NCI-H2227 treated with DMSO at 0.1 percent for 48 hours (cell line): Measurements from ENCODE around the gene DNMT3A.
A peak's percentile ranks its signal among the peaks of the same experiment; 100 is the strongest.
"Not testable (repeated sequence)": the region's sequence is repeated elsewhere in the genome, so short reads cannot be mapped to it uniquely, and the experiment has no call there.

Experiments used
- DNase-seq: peaks from one replicate; lab custom pipeline; 2025; lab: John Stamatoyannopoulos, UW

The DNMT3A gene

DNA sequence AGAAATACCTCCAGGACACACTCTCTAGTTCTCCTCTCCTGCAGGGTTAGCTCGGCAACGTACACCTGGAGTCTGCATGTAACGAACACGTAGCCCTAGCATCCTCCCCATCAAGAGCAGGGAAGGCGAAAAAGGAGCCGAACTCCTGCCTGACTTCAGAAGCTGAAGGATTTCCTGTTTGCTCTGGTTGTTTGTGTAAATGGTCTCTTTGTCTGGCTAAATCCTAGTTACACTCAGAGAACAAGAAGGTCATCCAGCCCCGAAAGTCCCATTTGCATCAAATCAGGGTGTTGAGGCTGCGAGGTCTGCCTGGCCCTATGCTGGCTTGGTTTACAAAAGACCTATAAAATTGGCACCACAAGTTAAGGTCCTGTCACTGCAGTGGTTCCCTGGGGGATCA is 107.0 kb downstream of the DNMT3A start:
- DNase-seq = no peak

- no peak for DNase-seq
Measured at GRCh38 chr2:25233916-25234605, 107.7 kb downstream of the DNMT3A start.

- DNase-seq = no peak
Measured at GRCh38 chr2:25232248-25232825, 109.4 kb downstream of the DNMT3A start.

- DNase-seq = no peak
Measured at GRCh38 chr2:25230948-25231311, 110.8 kb downstream of the DNMT3A start.

GRCh38 chr2:25230198-25230947 is 111.4 kb downstream of the DNMT3A start:
- no peak for DNase-seq

DNA sequence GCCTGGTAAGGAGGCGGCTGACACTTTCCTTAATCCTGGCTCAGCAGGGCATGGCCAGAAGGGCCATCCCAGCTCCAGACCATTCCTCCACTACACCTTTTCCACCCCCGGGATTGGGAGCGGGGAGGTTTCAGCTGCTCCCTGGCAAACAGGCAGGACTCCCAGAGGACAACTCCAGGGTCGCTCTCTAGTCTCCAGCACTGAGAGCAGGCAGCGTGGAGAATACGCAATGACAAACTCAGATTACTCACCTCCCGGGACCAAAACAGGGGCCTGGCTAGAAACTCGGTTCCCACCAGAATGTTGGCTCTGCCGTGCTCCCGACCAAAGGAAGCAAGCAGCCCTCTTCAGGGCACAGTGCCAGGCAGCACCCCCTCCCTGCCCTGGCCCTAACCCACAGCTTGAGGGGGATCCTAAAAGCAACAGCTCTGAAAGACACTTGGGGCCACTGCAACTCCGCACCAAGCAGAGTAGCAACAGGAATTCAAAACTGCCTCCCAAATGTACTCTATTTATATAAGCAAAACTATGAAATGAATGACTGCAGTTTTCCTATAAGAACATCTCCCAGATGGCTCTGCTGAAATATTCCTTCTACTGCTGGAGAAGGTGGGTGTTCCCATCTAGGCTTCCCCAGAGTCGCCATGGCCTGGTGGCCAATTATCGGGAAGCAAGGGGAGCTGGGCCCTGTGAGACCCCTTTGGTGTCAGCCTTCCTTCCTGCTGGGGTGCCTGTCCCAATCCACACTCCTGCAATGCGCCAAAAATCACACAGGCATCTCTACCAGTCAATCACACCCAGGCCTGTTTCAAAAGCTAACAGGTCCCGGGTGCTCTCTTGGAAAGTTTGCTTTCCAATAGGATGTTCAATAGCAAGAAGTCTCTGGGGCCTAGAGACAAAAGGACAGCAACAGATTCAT is 112.2 kb downstream of the DNMT3A start:
- no peak for DNase-seq

DNA sequence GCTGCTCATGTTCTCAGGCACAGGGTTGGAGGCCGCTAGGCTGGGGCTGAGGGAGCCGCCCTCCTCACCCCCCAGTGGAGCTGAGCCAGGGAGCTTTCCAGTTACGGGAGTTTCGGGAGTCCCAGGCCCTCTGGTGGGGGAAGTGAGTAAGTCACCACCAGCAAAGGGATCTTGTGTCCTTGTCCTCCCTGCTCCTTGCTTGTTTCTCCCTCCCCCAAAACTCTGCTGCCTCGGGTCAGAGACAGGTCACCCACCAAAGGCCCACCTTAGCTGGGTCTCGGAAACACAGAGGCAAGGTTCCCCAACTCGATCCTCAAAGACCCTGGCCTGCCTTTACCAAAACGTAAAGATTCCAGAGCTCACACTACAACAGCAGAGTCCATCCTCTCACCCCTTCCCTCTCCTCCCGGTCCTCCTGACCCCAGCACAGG is 112.9 kb downstream of the DNMT3A start:
- DNase-seq = peak; percentile 76

GRCh38 chr2:25227576-25227975 is 114.1 kb downstream of the DNMT3A start:
- peak; percentile 54 for DNase-seq

GRCh38 chr2:25226827-25227226 is 114.9 kb downstream of the DNMT3A start:
- DNase-seq = no peak

DNA sequence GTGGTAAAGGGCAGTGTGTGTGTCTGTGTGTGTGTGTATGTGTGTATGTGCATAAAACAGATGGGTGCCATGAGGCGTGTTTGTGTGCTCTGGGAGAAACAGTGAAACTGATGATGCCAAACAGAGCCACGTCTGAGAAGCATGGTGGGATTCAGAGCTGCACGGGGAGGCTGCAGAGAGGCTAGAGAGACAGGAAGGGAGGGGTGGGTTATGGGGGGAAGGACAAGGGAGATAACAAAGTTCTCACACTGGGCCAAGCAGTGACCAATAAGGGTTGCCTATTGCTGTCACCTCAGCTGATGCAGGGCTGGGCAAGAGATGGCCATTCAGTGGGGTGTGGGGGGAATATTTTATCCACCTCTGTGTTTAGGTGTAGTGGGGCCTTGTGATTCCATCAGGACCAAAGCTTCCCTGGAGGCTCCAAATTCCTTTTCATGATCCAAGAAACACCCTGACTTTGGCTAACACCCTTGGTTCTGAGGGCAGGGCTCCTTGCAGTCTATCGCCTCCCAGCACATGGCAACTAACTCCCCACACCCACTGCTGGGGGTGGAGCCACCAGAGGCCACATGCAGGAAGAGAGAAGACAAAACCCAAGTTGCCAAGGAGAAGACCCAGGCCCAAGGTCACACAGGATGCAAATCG is 119.1 kb downstream of the DNMT3A start:
- DNase-seq = no peak

- DNase-seq = no peak
Measured at GRCh38 chr2:25221579-25221978, 120.1 kb downstream of the DNMT3A start.

- no peak for DNase-seq
Measured at GRCh38 chr2:25220313-25220712, 121.4 kb downstream of the DNMT3A start.

- DNase-seq = no peak
Measured at GRCh38 chr2:25219621-25220020, 122.1 kb downstream of the DNMT3A start.

- DNase-seq = no peak
Measured at GRCh38 chr2:25218100-25218499, 123.6 kb downstream of the DNMT3A start.

- DNase-seq = no peak
Measured at GRCh38 chr2:25215948-25216679, 125.6 kb downstream of the DNMT3A start.

- no peak for DNase-seq
Measured at GRCh38 chr2:25215232-25215631, 126.5 kb downstream of the DNMT3A start.

- no peak for DNase-seq
Measured at GRCh38 chr2:25213229-25213628, 128.5 kb downstream of the DNMT3A start.

DNA sequence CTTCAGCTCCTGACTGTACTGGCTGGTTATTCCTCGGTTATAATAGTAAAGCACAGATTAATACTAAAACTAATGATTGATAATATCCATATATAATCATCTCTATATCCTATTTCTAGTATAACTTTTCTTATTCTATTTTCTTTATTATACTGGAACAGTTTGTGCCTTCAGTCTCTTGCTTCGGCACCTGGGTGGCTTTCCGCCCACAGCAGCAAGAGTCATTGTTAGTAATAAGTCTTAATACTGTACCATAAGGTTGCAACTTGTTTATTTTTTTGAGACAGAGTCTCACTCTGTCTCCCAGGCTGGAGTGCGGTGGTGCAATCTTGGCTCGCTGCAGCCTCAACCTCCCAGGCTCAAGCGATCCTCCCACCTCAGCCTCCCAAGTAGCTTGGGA is 130.8 kb downstream of the DNMT3A start:
- DNase-seq = not testable (repeated sequence)

- no peak for DNase-seq
Measured at GRCh38 chr2:25207078-25207545, 134.6 kb downstream of the DNMT3A start.

DNA sequence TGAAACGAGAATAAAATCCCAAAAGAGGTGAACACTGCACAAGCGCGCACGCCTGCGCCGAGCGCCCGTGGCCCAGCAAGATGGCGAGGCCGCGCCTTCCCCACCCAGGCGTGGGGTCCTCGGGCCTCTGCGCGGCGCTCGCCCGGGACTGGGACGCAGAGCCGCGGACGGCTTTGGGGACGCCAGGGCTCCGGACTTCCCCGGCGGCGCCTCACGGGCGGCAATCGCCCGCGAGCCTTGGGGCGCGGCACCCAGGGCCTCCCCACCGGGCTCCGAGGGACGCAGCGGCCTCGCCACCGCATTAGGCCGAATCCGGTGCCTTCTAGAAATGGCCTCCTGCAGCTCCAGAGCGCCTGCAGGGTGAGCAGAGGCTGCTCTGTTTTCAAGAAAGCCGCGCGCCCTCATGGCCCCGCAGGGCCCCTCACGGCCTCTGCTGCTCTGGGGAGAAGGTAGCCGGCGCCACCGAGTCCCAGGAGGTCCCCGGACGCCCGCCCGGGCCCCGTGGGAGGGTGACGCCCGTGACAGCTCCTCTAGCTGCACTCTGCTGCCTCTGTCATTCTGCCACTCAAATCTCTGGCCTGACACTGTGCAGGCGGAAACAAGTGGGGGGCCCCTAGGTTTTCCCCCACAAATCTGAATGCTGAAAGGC is 137.4 kb downstream of the DNMT3A start:
- DNase-seq = no peak
